NCI-H526 treated with DMSO at 0.1 percent for 48 hours (cell line): ENCODE results near the gene CHMP4A.

Experiments
- DNase-seq: peaks from one replicate; lab custom pipeline; 2025; lab: John Stamatoyannopoulos, UW

CHMP4A gene, protein sequence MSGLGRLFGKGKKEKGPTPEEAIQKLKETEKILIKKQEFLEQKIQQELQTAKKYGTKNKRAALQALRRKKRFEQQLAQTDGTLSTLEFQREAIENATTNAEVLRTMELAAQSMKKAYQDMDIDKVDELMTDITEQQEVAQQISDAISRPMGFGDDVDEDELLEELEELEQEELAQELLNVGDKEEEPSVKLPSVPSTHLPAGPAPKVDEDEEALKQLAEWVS

DNA sequence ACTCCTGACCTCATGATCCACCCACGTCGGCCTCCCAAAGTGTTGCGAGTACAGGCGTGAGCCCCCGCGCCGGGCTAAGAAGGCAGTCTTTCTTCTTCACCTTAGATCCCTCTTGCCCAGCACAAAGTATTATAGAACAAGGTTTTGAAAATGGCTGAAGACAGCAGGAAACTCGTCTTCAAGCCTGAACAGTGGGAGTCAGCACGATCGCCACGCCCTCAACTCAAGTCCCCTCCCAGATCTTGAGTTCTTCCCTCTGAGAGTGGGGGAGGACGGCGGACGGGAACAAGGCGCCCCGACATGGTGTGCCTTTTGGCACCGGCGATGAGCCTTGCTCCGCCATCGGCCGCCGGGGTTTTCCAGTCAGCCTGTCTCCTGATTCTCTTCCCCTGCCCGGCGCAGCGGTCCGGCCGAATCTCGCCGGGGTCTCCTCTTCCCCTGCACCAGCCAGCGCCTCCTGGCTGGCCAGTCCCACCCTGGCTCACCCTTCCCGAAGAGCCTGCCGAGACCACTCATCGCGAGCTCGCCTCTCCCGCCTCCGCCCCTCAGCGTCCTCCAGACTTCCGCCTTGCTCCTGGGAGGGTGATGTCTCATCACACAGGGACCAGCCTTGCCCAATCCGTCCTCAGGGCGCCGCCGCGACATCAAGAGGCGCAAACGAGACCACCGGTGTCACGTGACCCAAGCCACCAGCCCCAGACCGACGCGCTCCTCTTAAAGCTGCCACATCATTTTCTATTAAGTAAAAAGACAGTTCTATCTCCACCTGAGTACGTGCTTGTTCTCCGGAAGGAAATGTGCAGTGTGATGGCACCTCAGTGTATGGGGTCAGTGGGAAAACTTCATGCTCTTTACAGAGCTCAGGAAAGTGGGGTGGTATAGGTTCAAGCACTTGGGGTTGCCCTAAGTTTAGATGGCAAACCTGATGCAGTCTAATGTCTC is at the start of gene CHMP4A:
Gene CHMP4A (minus strand): TSS at position 565 of the 942 bp plus-strand sequence. CDS start 49 bp downstream, at position 516.
- DNase-seq: peak; percentile 82

DNA sequence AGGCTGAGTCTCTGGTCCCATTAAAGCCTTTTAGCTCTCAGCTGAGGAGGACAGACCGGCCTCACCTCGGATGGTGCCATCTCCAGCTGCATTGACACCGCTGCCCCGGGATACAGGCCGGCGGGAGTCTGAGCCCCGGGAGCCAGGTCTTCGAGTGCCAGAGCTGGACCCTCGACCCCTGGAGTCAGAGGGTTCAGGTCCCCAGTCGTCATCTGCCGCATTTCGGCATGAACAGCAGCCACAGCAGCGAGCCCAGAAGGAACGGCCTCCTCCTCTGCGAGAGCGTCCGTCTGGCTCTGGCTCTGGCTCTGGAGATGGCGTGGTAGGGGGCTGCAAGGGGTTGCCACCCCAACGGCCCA is 48.7 kb upstream of the CHMP4A start:
- no peak for DNase-seq

DNA sequence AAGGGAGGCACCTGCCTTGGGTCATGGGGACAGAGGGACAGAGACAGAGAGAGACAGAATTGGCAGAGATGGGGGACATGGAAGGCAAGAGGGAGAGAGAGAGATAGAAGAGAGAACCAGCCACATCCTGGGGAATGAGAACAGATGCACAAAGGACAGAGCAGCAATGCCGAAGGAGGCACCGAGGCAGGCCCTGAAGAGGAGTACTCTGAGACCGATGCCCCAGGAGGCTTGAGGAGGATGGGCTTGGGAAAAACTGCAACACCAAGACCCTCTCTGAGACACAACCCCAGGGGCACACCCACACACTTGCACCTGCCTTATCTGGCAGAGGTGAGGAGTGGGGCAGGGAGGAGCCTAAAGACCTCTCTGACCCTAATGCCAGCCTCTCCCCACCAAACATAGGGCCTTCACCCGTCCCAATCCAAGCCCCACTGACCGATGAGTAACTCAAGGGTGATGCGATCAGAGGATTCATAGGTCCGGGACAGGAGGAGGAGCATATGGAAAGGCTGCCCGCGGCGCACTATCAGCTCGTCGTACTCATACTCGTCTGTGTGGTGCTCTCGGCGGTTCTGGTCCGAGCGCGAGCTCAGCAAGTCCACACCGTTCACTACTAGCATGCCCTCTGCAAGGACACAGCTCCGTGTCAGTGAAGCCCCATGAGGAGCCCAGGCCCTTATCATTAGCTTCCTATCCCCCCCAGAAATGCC is 48.1 kb upstream of the CHMP4A start:
- DNase-seq: no peak

DNA sequence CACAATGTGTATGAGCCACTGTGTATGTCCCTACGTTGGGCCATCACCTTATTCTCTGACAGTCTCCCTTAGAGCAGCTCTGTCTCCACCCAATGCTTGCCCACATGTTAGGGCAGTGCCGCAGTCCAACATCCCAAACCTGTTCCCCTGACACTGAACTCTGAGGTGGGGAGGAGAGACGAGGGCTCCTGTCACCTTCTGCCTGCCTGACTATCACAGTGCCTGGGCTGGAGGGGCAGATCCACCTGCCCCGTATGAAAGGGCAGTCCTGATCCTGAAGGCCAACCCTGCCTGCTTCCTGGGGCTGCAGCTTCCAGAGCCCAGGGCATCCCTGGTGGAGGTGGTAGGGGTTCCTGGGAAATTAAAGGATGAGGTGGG is 47.5 kb upstream of the CHMP4A start:
- no peak for DNase-seq

DNA sequence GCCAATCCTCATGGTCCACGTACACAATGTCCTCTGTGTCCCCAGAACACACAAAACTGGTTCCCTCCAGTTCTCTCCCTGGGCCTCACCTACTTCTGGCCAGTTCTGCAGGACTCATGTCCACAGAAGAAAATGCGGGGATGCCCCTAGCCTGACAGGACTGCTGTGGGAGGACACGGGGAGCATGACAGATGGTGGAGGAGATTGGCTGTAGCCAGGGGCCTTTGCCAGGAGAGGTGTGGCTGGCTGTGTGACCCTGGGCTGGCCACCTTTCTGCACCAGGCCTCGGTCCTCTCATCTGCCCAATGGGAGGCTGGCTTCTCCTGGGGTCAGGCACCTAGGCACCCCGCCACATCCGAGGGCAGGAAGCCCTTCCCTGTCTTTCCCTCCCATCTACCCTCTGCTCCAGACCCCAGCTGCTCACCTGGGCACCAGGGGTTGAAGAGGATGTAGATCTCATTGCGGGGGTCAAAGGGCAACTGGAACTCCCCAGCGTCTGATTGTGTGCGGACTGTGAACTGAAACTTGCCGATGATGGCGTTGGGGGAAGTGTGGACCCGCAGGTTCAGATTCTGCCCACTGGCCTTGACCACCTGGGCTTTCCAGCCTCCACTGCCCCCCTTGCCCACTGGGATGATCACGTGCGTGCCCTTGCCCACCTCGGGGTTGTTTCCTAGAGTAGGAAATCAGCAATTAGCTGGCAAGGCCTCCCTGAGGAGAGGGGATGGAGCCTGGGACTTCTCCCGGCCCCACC is 46.9 kb upstream of the CHMP4A start:
- DNase-seq: no peak

DNA sequence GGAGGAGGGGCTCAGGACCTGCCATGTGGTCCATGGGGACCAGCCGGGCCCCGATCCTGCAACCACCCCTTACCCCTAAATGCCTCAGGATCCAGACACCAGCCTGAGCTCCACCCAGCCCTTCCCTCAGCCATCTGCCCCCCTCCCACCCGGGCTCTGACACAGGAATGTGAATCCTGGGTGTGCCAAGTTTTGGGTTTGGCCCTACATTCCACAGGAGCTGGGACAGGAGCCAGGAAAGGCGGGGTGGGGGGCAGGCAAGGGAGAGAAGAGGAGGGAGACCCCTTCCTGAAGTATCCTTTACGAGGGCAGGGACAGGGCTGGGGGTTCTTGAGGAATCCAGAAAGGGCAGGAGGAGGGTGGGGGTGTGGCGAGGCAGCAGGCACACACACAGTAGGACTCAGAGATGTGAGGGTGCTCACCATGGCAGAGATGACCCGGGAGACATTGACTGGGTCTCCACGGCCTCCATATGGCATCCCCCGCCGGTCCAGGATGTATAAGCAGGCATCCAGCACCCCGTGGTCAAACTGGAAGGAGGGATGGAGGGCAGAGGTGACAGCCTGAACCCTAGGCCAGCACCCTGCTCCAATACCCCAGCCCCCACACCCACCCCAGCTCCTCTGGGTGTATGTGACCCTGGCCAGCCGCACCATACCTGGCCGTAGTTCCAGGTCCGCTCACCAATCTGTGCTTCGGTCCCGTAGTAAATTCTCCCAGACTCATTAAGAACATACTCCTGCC is 46.2 kb upstream of the CHMP4A start:
- DNase-seq: no peak

DNA sequence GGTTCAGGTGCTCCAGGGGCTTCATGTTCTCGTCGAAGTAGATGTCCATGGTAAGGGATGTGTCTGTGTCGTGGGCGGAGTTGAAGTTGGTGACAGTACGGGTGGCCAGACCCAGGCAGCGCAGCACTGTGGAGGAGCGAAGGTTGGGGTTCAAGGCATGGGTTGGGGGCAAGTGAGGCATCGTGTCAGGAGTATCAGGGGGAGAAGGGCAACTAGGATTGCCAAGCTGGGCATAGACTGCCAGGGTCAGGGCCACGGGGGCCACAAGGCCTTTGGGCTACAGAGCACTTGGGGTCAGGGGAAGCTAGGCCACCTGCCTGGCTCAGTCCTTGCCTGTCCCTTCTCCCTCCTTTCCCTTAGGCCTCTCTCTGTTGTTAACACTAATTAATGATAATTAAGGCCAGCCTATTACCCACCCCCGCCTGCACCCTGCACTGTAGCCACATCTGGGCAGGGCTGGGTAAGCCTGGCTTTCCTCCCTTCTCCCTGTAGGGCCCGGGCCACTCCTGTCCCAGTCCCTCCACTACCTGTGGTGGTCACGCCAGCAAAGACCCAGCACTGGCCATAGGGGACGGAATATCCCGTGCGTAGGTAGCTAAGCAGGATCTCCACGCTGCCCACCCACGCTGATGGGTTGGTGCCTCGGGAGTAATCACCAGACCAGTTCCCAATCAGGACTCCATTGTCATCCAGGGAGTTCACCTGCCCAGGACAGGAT is 45.4 kb upstream of the CHMP4A start:
- DNase-seq: no peak

DNA sequence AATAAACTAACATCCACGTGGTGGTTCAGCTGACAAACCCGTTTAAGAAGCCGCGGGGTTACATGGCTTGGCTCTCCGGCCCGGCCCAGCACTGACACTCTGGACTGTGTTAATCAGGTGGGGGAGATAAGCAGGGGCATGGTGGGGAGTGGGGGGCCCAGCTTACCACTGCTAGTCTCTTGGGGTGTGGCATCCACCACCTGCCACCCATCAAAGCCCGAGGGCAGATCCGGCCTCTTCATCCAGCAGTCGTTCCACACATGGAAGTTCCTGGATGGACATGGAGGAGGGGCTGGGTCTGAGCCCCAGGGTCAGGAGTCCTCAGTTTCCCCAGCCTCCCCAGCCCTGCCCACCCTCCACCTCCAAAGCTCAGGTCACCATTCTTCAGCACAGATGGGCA is 44.8 kb upstream of the CHMP4A start:
- no peak for DNase-seq

DNA sequence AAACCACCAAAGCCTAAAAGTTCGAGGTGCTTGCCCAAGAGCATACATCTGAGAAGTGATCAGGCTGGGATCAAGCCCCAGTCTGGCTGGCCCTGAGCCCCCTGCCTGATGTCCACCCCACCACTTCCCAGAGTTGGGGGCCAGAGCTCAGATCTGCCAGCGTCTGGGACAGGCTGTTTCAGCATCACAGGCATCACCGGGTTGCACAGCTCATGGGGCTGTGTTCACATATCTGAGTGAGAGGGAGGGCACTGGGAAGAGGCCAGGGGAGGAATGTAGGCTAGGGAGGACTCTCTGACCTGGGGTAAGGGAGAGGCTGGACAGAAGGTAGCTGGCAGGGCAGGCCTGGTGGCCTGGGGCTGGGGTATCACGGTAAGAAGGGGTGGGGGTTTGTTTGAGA is 43.7 kb upstream of the CHMP4A start:
- no peak for DNase-seq

DNA sequence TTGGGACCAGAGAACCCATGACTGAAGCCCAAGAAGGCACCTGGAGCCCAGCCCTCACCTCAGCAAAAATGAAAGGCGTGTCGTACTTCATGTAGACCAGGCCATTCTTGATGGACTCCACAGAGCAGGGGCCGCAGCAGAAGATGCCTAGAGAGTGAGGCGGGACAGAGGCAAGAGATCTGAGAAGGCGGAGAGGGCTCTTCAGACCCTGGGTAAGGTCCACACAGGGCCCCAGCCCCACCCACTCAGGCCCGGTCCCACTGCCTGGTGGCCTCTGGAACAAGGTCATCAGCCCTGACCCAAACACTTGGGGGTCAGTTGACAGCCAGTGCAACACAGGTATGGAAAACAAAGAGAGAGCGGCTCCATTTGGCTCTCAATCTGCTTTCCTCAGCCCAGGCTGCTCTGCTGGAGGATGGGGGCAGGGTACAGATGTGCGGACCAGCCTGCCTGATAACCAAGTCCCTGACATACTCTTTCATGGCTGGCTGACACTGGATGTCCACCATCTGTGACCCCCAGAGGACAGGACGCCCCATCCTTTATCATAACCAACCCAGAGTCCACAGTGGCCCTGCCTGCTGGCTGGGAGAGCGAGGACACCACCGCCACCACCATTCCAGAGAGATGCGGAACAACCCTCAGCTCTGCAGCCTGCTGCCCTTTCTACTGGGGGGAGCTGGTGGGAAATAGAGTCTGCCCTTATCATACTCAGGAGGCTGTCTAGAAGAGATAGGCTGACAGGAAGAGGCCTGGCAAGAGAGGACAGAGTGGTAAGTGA is 42.8 kb upstream of the CHMP4A start:
- no peak for DNase-seq

DNA sequence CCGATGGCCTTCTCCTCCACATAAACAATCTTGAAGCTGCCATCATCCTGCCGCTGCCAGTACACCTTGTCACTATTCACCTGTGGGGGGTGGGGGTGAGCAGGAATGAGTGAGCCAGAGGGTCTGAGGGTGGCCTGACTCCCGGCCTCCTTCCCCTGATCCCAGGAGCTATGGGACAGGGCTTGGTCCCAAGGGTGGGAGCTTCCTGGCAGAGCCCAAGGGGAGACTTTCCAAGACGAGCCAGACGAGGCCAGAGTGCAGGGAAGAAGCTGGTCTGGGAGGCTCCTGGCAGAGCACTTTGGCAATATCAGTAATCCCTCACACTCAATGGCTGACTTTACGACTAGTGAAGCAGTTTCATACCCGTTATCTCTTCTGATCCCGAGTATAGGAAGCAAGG is 42.1 kb upstream of the CHMP4A start:
- no peak for DNase-seq

DNA sequence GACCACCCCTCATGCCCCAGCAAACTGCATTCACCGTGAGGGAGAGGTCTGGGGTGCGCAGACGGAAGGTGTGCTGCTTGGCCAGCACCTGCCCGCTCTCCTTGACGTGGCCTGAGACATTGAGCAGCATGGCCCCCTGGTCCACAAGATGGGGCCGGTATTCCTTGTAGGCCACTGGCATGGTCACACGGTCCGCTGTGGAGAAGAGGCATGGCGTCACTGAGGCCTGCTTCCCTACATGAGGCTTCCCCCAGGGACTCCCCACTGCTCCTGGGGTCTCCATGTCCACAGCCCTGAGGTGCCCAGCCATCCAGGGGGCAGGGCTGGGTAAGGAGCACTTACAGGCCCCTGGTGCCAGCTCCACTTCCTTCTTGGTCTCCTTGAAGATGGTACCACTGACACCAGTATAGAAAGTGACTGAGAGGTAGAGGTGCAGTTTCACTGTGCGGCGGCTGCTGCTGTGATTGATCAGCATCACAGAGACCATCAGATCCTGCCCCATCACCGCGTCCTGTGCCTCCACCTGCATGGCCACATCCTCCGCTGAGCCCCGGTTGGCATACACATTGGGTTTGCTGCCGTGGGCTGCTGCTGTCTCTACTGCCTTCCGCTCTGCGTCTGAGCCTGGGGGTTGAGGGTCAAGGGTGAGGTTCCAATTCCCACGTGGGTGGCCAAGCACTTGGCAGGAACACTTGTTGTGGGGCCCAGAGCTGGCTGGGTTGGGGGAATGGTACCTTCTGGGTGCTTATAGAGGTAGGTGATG is 41.5 kb upstream of the CHMP4A start:
- DNase-seq: no peak

DNA sequence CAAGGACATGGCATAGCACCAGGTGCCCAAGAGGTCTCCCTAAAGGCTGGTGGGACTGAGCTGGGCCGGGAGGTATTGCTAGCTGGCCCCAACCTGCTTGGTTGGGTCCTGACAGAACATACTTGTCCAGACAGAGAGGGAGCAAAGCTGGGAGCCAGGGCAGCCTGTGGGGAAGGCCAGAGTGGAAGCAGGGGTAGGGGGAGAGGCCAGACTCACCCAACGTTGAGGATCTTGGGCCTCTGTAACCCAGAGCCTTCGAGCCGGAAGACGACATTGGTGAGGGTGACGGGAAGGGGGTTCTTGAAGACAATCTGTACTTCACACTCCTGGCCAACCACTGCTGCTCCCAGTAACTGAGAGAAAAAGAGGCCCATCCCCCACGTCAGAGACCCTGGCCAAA is 40.6 kb upstream of the CHMP4A start:
- DNase-seq: no peak

DNA sequence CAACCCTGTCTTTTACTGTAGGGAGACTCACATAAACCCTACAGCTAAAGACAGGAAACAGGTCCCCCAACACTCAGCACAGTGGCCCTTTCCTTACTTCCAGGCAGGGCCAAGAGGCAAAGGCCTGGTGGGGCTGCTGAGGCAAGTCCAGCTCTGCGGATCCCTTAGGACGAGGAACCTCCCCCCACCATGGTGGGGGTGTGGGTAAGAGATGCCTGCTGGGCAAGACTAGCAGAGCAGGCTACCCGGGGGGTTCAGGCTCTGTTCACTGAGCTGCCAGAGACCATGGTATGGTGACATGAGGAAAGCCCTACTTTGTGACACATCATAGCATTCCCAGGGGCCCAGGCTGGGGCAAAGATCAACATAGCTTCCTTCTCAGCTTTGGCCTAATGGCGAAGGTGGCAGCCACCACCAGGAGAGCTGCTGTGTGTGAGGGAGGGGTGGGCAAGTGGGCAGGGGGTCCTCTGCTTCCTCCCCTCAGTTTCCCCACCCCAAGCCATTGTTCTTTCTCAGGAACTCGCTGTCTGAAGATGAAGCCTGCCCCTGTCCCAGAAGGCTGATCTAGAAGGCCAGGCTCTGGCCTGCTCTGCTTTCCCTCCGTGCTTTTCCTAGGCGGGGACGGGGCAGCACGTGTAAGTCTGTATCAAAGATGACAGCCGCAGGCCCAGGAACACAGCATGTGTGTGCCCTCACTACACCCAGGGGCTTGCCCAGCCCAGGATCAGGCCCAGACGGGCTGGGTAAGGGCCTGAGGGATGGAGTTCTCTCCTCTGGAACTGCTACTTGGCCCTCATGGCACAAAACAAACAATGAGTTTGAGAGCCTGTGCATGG is 39.2 kb upstream of the CHMP4A start:
- no peak for DNase-seq

DNA sequence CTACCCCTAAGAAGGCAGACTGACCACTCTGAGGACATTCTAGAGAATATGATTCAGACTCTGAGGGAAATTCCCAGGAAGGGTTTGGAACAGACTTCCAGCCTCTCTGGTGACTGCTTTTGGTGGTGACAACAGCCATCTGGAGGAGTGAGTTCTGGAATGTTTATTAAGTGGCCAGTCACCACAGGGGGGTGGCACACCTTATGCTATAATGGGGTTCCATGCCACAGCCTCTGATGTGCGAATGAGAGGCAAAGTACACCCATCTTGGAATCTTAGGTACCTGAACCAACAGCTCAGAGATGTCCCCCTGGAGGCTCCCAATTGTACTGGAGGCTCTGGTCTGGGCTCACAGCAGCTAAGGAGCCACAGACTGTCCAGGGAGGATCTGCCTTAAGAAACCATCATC is 38.6 kb upstream of the CHMP4A start:
- DNase-seq: no peak

DNA sequence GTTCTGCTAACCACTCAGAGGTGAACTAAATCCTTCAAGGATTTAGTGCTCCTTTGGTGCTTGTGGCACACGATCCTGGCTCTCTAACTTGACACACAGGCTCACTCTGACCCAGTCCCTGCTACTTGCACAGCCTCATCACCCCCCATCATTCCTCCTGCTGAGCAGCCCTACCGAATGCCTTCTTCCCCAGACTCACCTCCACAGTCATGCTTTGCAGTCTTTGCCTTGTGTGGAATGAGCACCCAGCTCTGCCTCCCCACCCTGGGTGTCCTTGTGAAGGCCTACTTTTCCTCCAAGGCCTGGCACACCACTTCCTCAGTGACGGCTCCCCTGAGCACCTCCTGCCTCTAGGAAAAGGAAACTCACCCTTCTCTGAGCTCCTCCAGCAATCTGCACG is 37.1 kb upstream of the CHMP4A start:
- DNase-seq: no peak

DNA sequence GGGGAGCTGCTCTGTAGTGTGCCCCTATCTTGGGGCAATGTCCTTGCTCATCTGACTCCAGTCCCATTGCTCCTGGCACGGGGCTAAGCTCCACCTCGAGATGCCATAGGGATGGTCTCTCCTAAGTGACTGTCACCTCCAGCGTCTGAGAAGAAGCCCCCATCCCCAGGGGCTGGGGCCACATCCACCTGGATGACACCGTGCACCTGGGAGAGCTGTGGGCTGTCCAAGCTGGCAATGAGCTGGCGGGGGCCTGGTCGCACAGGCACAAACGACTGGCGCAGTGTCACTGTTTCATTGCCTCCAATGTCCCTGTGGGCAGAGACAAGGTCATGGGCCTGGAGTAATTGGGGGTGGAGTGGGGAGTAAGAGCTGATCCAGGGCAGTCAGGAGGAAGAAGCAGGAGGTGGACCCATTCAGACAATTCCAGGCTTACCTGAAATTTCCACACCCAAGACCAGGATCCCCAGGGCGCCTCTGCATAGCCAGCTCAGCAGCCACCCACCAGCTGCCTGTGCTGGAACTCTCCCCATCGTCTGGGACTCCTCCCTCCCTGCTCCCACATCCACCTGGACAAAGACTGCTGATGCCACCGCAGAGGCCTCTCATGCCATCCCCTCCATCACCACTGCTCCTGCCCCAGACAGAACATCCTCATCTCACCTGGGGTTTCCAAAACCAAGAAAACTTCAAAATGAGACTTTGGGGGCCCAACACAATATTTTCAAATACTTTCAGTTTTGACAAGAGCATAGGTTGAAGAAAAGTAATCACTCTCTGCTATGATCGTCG is 36.1 kb upstream of the CHMP4A start:
- no peak for DNase-seq

DNA sequence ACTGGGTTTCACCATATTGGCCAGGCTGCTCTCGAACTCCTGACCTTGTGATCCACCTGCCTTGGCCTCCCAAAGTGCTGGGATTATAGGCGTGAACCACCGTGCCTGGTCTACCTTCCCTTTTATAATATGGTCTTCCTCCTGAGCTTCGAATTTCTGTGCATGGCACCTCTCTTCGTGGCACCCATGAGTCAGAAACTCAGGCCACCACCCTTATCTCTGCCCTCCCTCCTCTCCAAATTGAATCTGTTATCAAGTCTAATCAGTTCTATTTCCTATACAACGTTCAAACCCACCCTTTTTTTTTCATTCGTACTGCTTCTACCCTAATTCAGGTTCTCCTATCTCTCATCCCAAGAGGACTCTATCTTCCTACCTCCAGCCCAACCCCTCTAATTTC is 34.1 kb upstream of the CHMP4A start:
- DNase-seq: no peak
